Common myeloid progenitor, CD34-positive (primary cell): ENCODE results near the gene NEGR1.

Source experiments
- CTCF ChIA-PET: fragments of 350-600 bp; sonication (Branson Sonifier 250); formaldehyde crosslinking; loops from one replicate; lab custom pipeline; 2021; ENCODE audit warnings: antibody characterized with exemption; lab: Charles Lee
- POLR2A ChIA-PET: fragments of 350-600 bp; sonication (Branson Sonifier 250); formaldehyde crosslinking; loops from one replicate; lab custom pipeline; 2021; ENCODE audit warnings: antibody characterized with exemption; lab: Charles Lee
- DNase-seq, 3 donors: peaks; one replicate each; pipeline versions ENCODE4 v3.0.0 to v3.0.0-alpha.2; 2013
- H3K27ac ChIP-seq, 2 experiments: 1 replicate in 1 of 2; 2 replicates in 1 of 2; pipeline ENCODE4 v1.7.0; 2013; ENCODE audit warnings: inconsistent platforms in 2 of 2, low read length in 2 of 2, mild to moderate bottlenecking in 2 of 2, low read depth in 1 of 2, moderate library complexity in 1 of 2; ENCODE audit not compliant: severe bottlenecking in 2 of 2, insufficient read depth in 1 of 2, poor library complexity in 1 of 2
- H3K27me3 ChIP-seq, 5 experiments: replicated peaks in 2 of 5; 1 replicate in 3 of 5; 2 replicates in 2 of 5; pipeline versions ENCODE4 v1.6.1 to v1.7.0; 2013; ENCODE audit warnings: low read length in 4 of 5, mild to moderate bottlenecking in 2 of 5, moderate library complexity in 2 of 5, inconsistent platforms in 1 of 5; ENCODE audit not compliant: insufficient read depth in 5 of 5, control insufficient read depth in 4 of 5
- H3K36me3 ChIP-seq, 4 experiments: 1 replicate in 2 of 4; 2 replicates in 2 of 4; pipeline versions ENCODE4 v1.6.1 to v1.7.0; 2013; ENCODE audit warnings: low read length in 3 of 4, control low read depth in 1 of 4, mild to moderate bottlenecking in 1 of 4; ENCODE audit not compliant: control insufficient read depth in 4 of 4, insufficient read depth in 4 of 4
- H3K4me1 ChIP-seq, 4 experiments: 1 replicate in 3 of 4; 2 replicates in 1 of 4; pipeline versions ENCODE4 v1.6.1 to v1.7.1; 2013; ENCODE audit warnings: low read length in 3 of 4, mild to moderate bottlenecking in 3 of 4, control low read depth in 1 of 4, inconsistent platforms in 1 of 4, moderate library complexity in 1 of 4; ENCODE audit not compliant: control insufficient read depth in 4 of 4, insufficient read depth in 4 of 4; ENCODE audit errors: control extremely low read depth in 1 of 4
- H3K4me3 ChIP-seq, 7 experiments: 1 replicate in 4 of 7; 2 replicates in 3 of 7; pipeline versions ENCODE4 v1.5.1 to v1.7.0; 2013; ENCODE audit warnings: mild to moderate bottlenecking in 7 of 7, low read length in 6 of 7, moderate library complexity in 6 of 7, inconsistent platforms in 2 of 7, low read depth in 2 of 7, control low read depth in 1 of 7; ENCODE audit not compliant: insufficient read depth in 4 of 7, control insufficient read depth in 1 of 7; ENCODE audit errors: extremely low read depth in 1 of 7
- H3K9me3 ChIP-seq, 5 experiments: 1 replicate in 4 of 5; 2 replicates in 1 of 5; pipeline versions ENCODE4 v1.6.1 to v1.7.1; 2013; ENCODE audit warnings: low read length in 4 of 5, mild to moderate bottlenecking in 2 of 5, inconsistent platforms in 1 of 5, low read depth in 1 of 5, moderate library complexity in 1 of 5; ENCODE audit not compliant: control insufficient read depth in 4 of 5, insufficient read depth in 2 of 5; ENCODE audit errors: control extremely low read depth in 1 of 5
- WGBS: methylation state at CpG from one replicate; pipeline ENCODE4 v1.1.5; 2013; ENCODE audit not compliant: insufficient coverage; 5-methylcytosine and 5-hydroxymethylcytosine counted together

NEGR1 gene

DNA sequence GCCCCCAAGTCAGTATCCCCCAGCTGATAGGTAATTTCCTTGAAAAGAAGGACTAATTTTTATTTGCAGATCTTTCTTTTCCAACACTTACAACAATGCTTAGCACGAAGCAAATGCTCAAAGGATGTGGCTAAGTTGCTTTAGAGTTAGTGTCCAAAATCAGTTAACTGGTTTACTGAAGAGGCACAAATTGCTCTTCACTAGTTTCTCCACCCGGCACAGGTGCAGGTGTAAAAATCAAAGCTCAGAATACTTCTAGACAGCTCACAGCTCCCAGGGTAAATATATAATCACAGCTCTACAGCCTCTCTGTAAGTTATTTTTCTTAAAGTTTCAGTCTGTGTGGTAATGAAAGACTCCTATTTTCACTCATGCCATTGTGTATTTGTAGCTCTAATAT is 361.8 kb downstream of the NEGR1 start:
- H3K27me3 ChIP-seq = no peaks in the 10 kb centered on the region

DNA sequence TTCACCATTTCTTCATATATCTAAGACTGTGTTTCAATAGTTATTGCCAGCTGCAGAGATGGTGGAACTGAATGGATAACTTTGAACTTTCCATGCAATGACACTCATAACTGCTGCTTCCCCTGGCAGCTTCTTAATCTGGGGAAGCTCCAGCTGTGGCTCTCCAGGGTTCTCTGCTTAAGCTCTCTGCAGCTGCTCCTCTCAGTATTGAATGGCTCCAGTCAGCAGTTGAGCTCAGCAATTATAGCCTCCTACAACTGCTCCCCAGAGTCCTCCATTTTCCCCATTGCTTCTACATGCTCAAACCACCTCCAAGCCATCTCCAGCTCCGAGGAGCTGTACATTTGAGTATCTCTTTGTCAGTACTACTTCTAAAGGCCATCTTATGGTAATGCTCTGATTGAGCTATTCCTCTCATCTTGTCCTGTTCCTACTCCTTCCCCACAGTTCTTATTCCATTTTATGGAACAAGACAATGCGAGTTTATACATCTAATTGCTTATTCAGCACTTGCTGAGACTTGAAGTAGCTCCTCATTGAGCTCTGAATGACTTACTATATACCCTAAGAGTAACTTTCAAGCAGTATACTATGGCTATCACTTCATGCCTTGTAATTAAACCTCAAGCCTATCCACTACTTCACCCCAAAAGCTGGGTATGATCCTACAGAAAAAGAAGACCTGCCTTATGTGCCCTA is 362.4 kb downstream of the NEGR1 start:
- Histone ChIP-seq H3K4me1 (no peaks in the 10 kb centered on the region), H3K4me3 (no peak overlapping the region), H3K9me3 (no peaks in the 10 kb centered on the region), H3K36me3 (no peaks in the 10 kb centered on the region), H3K27me3 (no peaks in the 10 kb centered on the region), H3K27ac (no peak overlapping the region)
- WGBS = 86% methylated on average over 1 of the region's 2 CpGs
- ChIA-PET POLR2A (no interaction called here), CTCF (interaction anchor here (0.9 to 1.3 kb wide), 3 partner anchors 25 to 144 kb away, joined by 3 read pairs; no protein-coding TSS in a partner anchor)
- no peak for DNase-seq

More for the DNA sequence above, 361.8 kb downstream of the NEGR1 start:
- ChIA-PET CTCF (interaction anchor here (0.9 to 1.0 kb wide), 2 partner anchors 9 to 23 kb away, joined by 3 to 4 read pairs; no protein-coding TSS in a partner anchor), POLR2A (no interaction called here)
- no peak overlapping the region for H3K4me3 ChIP-seq
- H3K36me3 ChIP-seq = no peaks in the 10 kb centered on the region
- WGBS = no CpG with 5 or more reads among the region's 2 CpGs
- no peaks in the 10 kb centered on the region for H3K9me3 ChIP-seq
- no peaks in the 10 kb centered on the region for H3K4me1 ChIP-seq
- no peak overlapping the region for H3K27ac ChIP-seq
- DNase-seq = no peak

DNA sequence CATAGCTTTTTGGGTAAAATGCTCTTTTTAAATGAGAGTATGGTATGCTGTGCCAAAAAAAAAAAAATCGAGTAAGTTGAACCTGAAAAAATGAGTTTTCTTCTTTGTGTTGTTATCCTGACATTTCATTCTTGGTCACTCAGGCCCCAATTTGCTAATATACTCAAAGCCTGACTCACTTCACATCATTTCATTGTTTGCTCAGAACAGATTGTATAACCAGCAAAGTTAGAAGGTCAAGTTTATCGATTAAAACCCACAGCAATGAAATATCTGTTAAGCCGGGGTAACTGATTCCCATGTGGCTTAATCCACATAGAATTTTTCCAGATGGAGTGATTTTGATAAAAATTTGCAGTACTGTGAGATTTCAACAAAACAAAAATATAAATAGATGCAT is 363.7 kb downstream of the NEGR1 start:
- CTCF ChIA-PET = interaction anchor here (1.1 kb wide), 1 partner anchor 146 kb away, joined by 3 read pairs; no protein-coding TSS in a partner anchor
- no peaks in the 10 kb centered on the region for H3K9me3 ChIP-seq

DNA sequence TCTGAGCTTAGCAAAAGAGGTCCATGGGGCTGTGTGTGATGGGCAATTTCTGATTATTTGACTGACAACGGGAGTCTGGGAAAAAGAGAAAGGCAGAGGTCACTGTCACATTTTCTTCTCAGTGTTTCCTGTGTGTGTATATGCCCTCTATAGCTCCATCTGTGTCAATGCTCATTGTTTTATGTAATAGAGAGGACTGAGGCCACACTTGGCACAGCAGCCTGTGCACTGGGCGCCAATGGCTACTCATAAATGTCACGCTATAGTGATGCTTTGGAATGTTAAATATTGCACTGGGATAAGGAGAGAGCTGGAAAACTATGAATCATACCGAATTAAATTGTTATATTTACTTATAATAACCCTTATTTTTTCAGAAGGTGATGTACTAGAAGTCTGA is 365.4 kb downstream of the NEGR1 start:
- no peaks in the 10 kb centered on the region for H3K4me1 ChIP-seq
- CTCF ChIA-PET = no interaction called here
- H3K4me3 ChIP-seq = no peak overlapping the region
- H3K9me3 ChIP-seq = no peaks in the 10 kb centered on the region
- WGBS = 100% methylated on average over 1 of the region's 4 CpGs
- DNase-seq = no peak
- no peaks in the 10 kb centered on the region for H3K36me3 ChIP-seq
- no peak overlapping the region for H3K27ac ChIP-seq
- POLR2A ChIA-PET = no interaction called here
- H3K27me3 ChIP-seq = no peaks in the 10 kb centered on the region

More for the DNA sequence above, 363.7 kb downstream of the NEGR1 start:
- no peaks in the 10 kb centered on the region for H3K4me1 ChIP-seq
- no peak overlapping the region for H3K27ac ChIP-seq
- DNase-seq = no peak
- H3K36me3 ChIP-seq = no peaks in the 10 kb centered on the region
- POLR2A ChIA-PET = interaction anchor here (0.5 kb wide), 1 partner anchor 22 kb away, joined by 3 read pairs; no protein-coding TSS in a partner anchor
- no peaks in the 10 kb centered on the region for H3K27me3 ChIP-seq
- WGBS = 100% methylated on average over 1 of the region's 3 CpGs
- no peak overlapping the region for H3K4me3 ChIP-seq

DNA sequence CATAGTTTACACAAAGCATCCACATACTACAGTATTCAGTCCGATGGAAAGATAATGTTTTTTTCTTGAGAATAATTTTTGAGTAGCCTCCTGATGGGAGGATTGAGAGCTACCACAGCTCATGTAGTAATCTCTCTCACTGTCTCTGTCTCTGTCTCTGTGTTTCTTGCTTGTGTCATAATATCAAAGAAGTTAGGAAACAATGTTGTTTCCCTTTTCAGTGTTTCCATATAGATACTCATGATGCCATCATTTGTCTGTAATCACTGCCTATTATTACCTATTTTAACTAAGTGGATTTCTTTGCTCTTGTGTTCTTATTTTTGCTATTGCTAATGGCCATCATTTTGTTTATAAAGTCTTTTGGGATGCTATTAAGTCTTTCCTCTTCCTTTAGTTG is 367.7 kb downstream of the NEGR1 start:
- Histone ChIP-seq H3K27me3 (no peaks in the 10 kb centered on the region), H3K9me3 (no peaks in the 10 kb centered on the region), H3K4me1 (no peaks in the 10 kb centered on the region), H3K36me3 (no peaks in the 10 kb centered on the region), H3K4me3 (no peak overlapping the region), H3K27ac (no peak overlapping the region)
- no CpG with 5 or more reads among the region's 1 CpG for WGBS
- no peak for DNase-seq
- POLR2A ChIA-PET = no interaction called here
- CTCF ChIA-PET = no interaction called here

DNA sequence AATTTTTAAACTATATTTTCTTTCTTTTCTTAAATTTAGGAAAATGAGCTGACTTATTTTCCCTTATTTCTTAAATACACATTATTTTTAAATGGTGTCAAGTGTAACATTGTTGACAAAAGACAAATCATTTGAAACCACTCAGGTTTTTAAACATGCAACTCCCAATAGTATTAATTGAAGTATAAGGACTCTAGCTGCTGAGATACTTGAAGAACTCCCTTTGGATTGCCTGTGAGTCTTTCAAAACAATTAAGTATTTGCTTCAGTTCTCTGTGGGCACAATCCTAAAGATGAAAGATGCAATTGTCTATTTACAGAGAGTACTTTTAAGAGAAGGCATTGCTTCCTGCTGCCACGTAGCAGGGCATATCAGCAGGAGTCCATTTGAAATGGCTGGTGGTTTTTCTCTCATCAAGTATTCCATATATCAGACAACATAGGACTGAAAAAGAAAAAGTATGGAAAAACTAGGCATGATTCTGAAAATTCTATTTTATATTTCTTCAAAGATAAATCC is 373.4 kb downstream of the NEGR1 start:
- no peaks in the 10 kb centered on the region for H3K27me3 ChIP-seq
- no peaks in the 10 kb centered on the region for H3K4me1 ChIP-seq
- no peaks in the 10 kb centered on the region for H3K36me3 ChIP-seq
- H3K27ac ChIP-seq = no peak overlapping the region
- peaks cover 0 to 5% (median 0%) of the 10 kb centered on the region in 5 experiments for H3K9me3 ChIP-seq
- WGBS = no CpG with 5 or more reads among the region's 1 CpG
- ChIA-PET CTCF (no interaction called here), POLR2A (no interaction called here)
- no peak overlapping the region for H3K4me3 ChIP-seq
- no peak for DNase-seq

DNA sequence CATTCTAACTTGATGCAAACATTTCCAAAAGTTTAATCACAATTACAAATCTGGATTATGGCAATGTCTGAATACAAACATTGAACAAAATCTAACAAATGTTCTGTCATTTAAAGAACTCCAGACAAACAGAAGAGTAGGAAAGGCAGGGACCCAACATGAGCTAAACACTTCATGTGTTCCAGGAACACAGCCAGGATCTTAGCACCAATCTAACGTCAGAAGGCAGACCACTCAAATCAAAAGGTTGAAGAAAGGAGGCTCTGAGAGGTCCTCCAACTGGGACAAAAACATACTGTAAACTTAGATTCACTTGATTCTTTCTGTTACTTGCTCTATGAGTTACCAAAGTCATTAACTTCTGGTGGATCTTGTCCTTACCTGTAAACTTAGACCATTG is 374.0 kb downstream of the NEGR1 start:
- Histone ChIP-seq H3K4me1 (no peaks in the 10 kb centered on the region), H3K27ac (no peak overlapping the region), H3K27me3 (no peaks in the 10 kb centered on the region), H3K36me3 (no peaks in the 10 kb centered on the region), H3K4me3 (no peak overlapping the region), H3K9me3 (peaks cover 0 to 5% (median 0%) of the 10 kb centered on the region in 5 experiments)
- no peak for DNase-seq
- CTCF ChIA-PET = no interaction called here
- POLR2A ChIA-PET = interaction anchor here (0.6 kb wide), 1 partner anchor 374 kb away, joined by 3 read pairs; the partner anchor contains the start of gene NEGR1
- 100% methylated on average over 1 of the region's 1 CpG for WGBS
